ENCODE data around the gene PDILT. TPM values are rescaled to one million over a fixed set of nuclear protein-coding genes. Genes with fewer than 3 reads are reported as not detected.

Gene PDILT
- total RNA-seq, 2 experiments from 2014 or later = not detected

DNA sequence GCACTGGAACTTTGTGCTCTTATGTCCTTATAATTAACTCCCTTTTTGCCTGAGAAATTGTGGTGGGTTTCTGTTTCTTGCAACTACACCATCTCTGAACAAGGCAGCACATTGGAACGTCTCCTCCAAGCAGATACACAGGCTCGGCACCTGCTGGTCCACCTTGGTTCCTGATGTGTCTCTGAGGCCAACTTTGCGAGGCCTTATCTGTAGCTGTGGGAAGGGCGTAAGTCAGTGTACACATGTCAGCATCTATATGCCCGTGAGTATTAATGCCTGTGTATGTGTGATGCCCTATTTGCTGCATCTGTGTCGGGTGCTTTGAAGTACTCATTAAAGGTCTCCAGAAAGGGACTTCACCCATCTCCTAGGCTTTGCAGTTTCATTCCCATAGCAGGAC is 94.8 kb downstream of the PDILT start:
- no peak for TF ChIP-seq CTCF (IDR thresholded peaks at IDR 0.05)
- ChIA-PET CTCF (interaction anchor here (2.5 kb wide), 1 partner anchor 10 kb away, joined by 11 read pairs; no protein-coding TSS in a partner anchor), POLR2A (no interaction called here)
- Mint-ChIP-seq H3K36me3 (ENCODE audit: low read depth) (no peaks in the 10 kb centered on the region), H3K27me3 (no peaks in the 10 kb centered on the region), H3K4me3 (no peak overlapping the region), H3K27ac (no peak overlapping the region), H3K4me1 (ENCODE audit: low read depth) (no peaks in the 10 kb centered on the region), H3K9me3 (no peaks in the 10 kb centered on the region)
- intact Hi-C loops (cut with micrococcal nuclease) = no loop called here
- ATAC-seq (no peak), DNase-seq (no peak)

Other genes starting within 250 kb of the PDILT start
- gene GP2, start 77.2 kb downstream of the PDILT start, total RNA-seq = not detected
- gene UMOD, start 52.0 kb downstream of the PDILT start, total RNA-seq = not detected
- not detected for gene ACSM5, start 4.8 kb upstream of the PDILT start, total RNA-seq
- gene ACSM2A, start 46.8 kb upstream of the PDILT start, total RNA-seq = not detected
- gene ACSM2B, start 171.6 kb upstream of the PDILT start, total RNA-seq = not detected